ENCODE data around the gene NXNL2.

Gene NXNL2

GRCh38 chr9:88579050-88579715 is 44.2 kb downstream of the NXNL2 start:
- no peak for DNase-seq

- no peak for DNase-seq
Measured at GRCh38 chr9:88580961-88581360, 46.0 kb downstream of the NXNL2 start.

GRCh38 chr9:88583901-88584596 is 49.1 kb downstream of the NXNL2 start:
- DNase-seq: no peak

- no peak for DNase-seq
Measured at GRCh38 chr9:88585426-88585825, 50.4 kb downstream of the NXNL2 start.

GRCh38 chr9:88586452-88586851 is 51.5 kb downstream of the NXNL2 start:
- DNase-seq: no peak

- DNase-seq: no peak
Measured at GRCh38 chr9:88587182-88587581, 52.2 kb downstream of the NXNL2 start.

GRCh38 chr9:88587885-88588649 is 53.1 kb downstream of the NXNL2 start:
- DNase-seq: no peak

GRCh38 chr9:88589656-88590055 is 54.7 kb downstream of the NXNL2 start:
- DNase-seq: no peak

- no peak for DNase-seq
Measured at GRCh38 chr9:88590558-88591146, 55.7 kb downstream of the NXNL2 start.

GRCh38 chr9:88593537-88594185 is 58.7 kb downstream of the NXNL2 start:
- no peak for DNase-seq
